ENCODE results near the gene TARDBP.

TARDBP gene

GRCh38 chr1:11042065-11042464 is 29.6 kb downstream of the TARDBP start:
- Histone ChIP-seq H3K27ac (ENCODE audit: low read depth, low read length, poor library complexity, severe bottlenecking) (no peak overlapping the region), H3K4me1 (ENCODE audit: insufficient read depth, low read length, severe bottlenecking) (no peaks in the 10 kb centered on the region), H3F3A (ENCODE audit: insufficient read depth, low read length) (no peaks in the 10 kb centered on the region), H3K9me2 (ENCODE audit: low read depth, low read length) (no peaks in the 10 kb centered on the region), H3K79me2 (ENCODE audit: insufficient read depth, low read length) (no peaks in the 10 kb centered on the region), H2AFZ (ENCODE audit: low read length) (no peak overlapping the region), H3K9me3 (ENCODE audit: low read length) (no peaks in the 10 kb centered on the region), H3K27me3 (ENCODE audit: insufficient read depth, low read length) (no peaks in the 10 kb centered on the region), H4K20me1 (ENCODE audit: insufficient read depth, low read length) (no peaks in the 10 kb centered on the region), H3K9ac (ENCODE audit: low read length) (no peak overlapping the region), H3K4me3 (ENCODE audit: low read depth, low read length, poor library complexity, severe bottlenecking) (no peak overlapping the region), H3K36me3 (ENCODE audit: insufficient read depth, low read length) (no peaks in the 10 kb centered on the region), H3K4me2 (ENCODE audit: low read length) (no peak overlapping the region)
- TF ChIP-seq EZH2 (IDR thresholded peaks at IDR 0.05; ENCODE audit: borderline replicate concordance, low read length) = no peak
- TF ChIP-seq, protein P1, sequence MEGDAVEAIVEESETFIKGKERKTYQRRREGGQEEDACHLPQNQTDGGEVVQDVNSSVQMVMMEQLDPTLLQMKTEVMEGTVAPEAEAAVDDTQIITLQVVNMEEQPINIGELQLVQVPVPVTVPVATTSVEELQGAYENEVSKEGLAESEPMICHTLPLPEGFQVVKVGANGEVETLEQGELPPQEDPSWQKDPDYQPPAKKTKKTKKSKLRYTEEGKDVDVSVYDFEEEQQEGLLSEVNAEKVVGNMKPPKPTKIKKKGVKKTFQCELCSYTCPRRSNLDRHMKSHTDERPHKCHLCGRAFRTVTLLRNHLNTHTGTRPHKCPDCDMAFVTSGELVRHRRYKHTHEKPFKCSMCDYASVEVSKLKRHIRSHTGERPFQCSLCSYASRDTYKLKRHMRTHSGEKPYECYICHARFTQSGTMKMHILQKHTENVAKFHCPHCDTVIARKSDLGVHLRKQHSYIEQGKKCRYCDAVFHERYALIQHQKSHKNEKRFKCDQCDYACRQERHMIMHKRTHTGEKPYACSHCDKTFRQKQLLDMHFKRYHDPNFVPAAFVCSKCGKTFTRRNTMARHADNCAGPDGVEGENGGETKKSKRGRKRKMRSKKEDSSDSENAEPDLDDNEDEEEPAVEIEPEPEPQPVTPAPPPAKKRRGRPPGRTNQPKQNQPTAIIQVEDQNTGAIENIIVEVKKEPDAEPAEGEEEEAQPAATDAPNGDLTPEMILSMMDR (IDR thresholded peaks at IDR 0.05; ENCODE audit: low read length) = no peak

DNA sequence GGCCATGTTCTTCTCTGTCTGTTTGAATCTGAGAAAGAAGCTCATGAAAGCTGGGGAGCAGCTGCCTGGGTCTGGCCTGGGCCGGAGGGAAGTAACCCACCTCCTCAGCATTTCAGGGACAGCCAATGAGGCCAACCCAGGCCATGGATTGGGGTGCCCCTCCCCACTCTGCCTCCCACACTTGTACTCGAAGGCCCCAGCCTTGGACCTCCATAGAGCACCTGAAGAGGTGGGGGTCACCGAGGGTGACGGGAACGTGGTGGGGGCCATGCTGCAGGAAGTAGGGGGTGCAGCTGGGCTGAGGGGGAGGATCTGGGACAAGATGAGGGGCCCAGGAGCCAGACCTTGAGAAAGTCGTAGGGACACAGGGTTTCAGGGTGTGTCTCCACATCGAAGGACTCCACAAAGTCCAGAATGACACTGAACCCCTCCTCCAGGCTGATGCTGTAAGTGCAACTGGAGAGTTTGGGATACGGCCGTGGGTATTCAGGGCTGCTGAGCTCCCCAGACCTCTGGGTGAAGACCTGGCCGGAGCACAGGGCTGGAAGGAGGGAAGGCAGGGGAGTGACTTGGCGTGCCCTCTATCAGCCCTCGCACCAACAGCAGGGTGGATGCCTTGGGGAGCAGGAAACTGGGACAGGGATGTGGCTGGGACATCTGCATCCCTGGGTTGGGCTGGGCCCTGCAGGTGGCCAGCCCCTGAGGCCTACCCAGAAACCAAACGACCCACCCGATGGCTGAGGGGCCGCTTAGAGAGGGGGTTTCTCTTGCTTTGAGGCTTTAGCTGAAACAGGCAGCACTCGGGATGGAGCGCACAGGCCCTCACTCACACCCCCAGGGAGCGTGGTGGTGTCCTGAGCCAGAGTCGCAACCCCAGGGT is 30.8 kb downstream of the TARDBP start:
- Histone ChIP-seq H2AFZ (ENCODE audit: low read length) (no peak overlapping the region), H3K36me3 (ENCODE audit: insufficient read depth, low read length) (no peaks in the 10 kb centered on the region), H3K9me2 (ENCODE audit: low read depth, low read length) (no peaks in the 10 kb centered on the region), H3K9me3 (ENCODE audit: low read length) (no peaks in the 10 kb centered on the region), H3F3A (ENCODE audit: insufficient read depth, low read length) (no peaks in the 10 kb centered on the region), H3K27me3 (ENCODE audit: insufficient read depth, low read length) (no peaks in the 10 kb centered on the region), H3K4me1 (ENCODE audit: insufficient read depth, low read length, severe bottlenecking) (no peaks in the 10 kb centered on the region), H3K79me2 (ENCODE audit: insufficient read depth, low read length) (no peaks in the 10 kb centered on the region), H3K4me2 (ENCODE audit: low read length) (no peak overlapping the region), H3K27ac (ENCODE audit: low read depth, low read length, poor library complexity, severe bottlenecking) (no peak overlapping the region), H3K9ac (ENCODE audit: low read length) (no peak overlapping the region), H4K20me1 (ENCODE audit: insufficient read depth, low read length) (no peaks in the 10 kb centered on the region), H3K4me3 (ENCODE audit: low read depth, low read length, poor library complexity, severe bottlenecking) (no peak overlapping the region)
- TF ChIP-seq, protein P1 (IDR thresholded peaks at IDR 0.05; ENCODE audit: low read length) = no peak
- TF ChIP-seq EZH2 (IDR thresholded peaks at IDR 0.05; ENCODE audit: borderline replicate concordance, low read length) = no peak

DNA sequence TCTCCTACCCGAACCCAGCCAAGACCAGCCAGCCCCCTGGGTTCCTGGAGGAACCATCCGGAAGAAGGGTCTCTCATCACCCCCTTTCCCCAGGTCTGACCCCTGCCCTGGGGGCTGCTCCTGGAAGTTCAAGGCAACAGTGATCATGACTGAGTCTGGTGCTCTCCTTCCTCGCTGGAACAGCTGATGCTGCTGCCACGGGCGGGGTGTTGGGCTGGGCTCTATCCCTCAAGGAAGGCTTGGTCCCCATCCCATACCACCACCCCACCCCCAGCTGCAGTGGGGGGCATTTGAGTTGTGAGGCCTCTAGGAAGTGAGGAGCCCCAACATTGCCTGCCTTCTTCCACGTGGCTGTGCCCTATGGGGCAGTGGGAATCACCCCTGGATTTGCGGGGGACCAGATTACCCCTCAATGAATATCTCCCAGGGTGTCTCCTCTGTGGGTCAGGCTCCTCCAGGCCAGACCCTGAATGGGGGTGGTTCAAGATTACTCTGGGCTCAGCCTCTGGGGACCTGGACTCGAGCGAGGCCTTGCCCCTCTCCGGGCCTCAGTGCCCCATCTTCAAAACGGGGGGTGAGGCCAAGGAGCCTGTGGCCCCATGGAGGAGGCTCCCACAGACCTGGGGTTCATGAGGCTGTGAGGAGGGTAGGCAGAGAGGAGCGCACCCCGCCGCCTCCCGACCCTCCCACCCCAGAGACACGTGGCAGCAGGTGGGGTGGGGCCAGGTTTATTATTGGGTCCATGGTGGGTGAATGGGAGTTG is 31.8 kb downstream of the TARDBP start:
- Histone ChIP-seq H2AFZ (ENCODE audit: low read length) (no peak overlapping the region), H3K9me3 (ENCODE audit: low read length) (no peaks in the 10 kb centered on the region), H3K9me2 (ENCODE audit: low read depth, low read length) (no peaks in the 10 kb centered on the region), H3K27ac (ENCODE audit: low read depth, low read length, poor library complexity, severe bottlenecking) (no peak overlapping the region), H3K36me3 (ENCODE audit: insufficient read depth, low read length) (no peaks in the 10 kb centered on the region), H3K4me3 (ENCODE audit: low read depth, low read length, poor library complexity, severe bottlenecking) (no peak overlapping the region), H4K20me1 (ENCODE audit: insufficient read depth, low read length) (no peaks in the 10 kb centered on the region), H3K4me1 (ENCODE audit: insufficient read depth, low read length, severe bottlenecking) (no peaks in the 10 kb centered on the region), H3K27me3 (ENCODE audit: insufficient read depth, low read length) (no peaks in the 10 kb centered on the region), H3K9ac (ENCODE audit: low read length) (no peak overlapping the region), H3K4me2 (ENCODE audit: low read length) (no peak overlapping the region), H3F3A (ENCODE audit: insufficient read depth, low read length) (no peaks in the 10 kb centered on the region), H3K79me2 (ENCODE audit: insufficient read depth, low read length) (no peaks in the 10 kb centered on the region)
- TF ChIP-seq EZH2 (IDR thresholded peaks at IDR 0.05; ENCODE audit: borderline replicate concordance, low read length) = no peak
- TF ChIP-seq, protein P1 (IDR thresholded peaks at IDR 0.05; ENCODE audit: low read length) = no peak

All from OCI-LY1 (cell line).